ENCODE results near the gene CD109.

- TF ChIP-seq SNAI2 (CRISPR knock-in tag; IDR thresholded peaks at IDR 0.05) (no peak), CREB5 (CRISPR knock-in tag; IDR thresholded peaks at IDR 0.05; ENCODE audit: low read depth) (no peak), ZFP3 (CRISPR knock-in tag; IDR thresholded peaks at IDR 0.05) (no peak), ZNF70 (CRISPR knock-in tag; IDR thresholded peaks at IDR 0.05) (no peak), TCF4 (CRISPR knock-in tag; IDR thresholded peaks at IDR 0.05; ENCODE audit: borderline replicate concordance) (no peak), TOX (CRISPR knock-in tag; IDR thresholded peaks at IDR 0.05; ENCODE audit: borderline replicate concordance) (no peak), PPARA (CRISPR knock-in tag; IDR thresholded peaks at IDR 0.05; ENCODE audit: borderline replicate concordance) (no peak)
- TF ChIP-seq, protein P1, sequence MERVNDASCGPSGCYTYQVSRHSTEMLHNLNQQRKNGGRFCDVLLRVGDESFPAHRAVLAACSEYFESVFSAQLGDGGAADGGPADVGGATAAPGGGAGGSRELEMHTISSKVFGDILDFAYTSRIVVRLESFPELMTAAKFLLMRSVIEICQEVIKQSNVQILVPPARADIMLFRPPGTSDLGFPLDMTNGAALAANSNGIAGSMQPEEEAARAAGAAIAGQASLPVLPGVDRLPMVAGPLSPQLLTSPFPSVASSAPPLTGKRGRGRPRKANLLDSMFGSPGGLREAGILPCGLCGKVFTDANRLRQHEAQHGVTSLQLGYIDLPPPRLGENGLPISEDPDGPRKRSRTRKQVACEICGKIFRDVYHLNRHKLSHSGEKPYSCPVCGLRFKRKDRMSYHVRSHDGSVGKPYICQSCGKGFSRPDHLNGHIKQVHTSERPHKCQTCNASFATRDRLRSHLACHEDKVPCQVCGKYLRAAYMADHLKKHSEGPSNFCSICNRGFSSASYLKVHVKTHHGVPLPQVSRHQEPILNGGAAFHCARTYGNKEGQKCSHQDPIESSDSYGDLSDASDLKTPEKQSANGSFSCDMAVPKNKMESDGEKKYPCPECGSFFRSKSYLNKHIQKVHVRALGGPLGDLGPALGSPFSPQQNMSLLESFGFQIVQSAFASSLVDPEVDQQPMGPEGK (CRISPR knock-in tag; IDR thresholded peaks at IDR 0.05; ENCODE audit: borderline replicate concordance): no peak
Observed at GRCh38 chr6:73826571-73826970, 130.6 kb downstream of the CD109 start.

Measured in SK-N-SH treated with all-trans-retinoic acid at 6 μM for 48 hours (cell line).